Lung microvascular endothelial cell (primary cell): ENCODE data around the gene GGTLC1. TPM values are rescaled to one million over a fixed set of nuclear protein-coding genes. Genes with fewer than 3 reads are reported as not detected.
A peak's percentile ranks its signal among the peaks of the same experiment; 100 is the strongest.
"Not testable (repeated sequence)": the region's sequence is repeated elsewhere in the genome, so short reads cannot be mapped to it uniquely, and the experiment has no call there.

Experiments
- DNase-seq, 2 donors: peaks; one replicate each; pipeline versions ENCODE4 v3.0.0 to v3.0.0-alpha.2; 2010; ENCODE audit warnings: low read depth in 2 of 2
- total RNA-seq: library from RNA; depleted of rRNA; stranded (reverse); fragments of >200 nt; gene quantifications from 2 replicates; pipeline ENCODE4 v1.2.1, GENCODE V29; 2014

The GGTLC1 gene
- total RNA-seq, result not detected in 2 replicates

- no peak for DNase-seq
Observed at GRCh38 chr20:23988561-23988960, at the start of gene GGTLC1. GGTLC1 (minus strand) TSS chr20:23988779; CDS start chr20:23986611, 2,168 bp downstream.

- DNase-seq, result peak; percentile 6 to 50
Observed at GRCh38 chr20:24034820-24035219, 46.2 kb upstream of the GGTLC1 start.

DNA sequence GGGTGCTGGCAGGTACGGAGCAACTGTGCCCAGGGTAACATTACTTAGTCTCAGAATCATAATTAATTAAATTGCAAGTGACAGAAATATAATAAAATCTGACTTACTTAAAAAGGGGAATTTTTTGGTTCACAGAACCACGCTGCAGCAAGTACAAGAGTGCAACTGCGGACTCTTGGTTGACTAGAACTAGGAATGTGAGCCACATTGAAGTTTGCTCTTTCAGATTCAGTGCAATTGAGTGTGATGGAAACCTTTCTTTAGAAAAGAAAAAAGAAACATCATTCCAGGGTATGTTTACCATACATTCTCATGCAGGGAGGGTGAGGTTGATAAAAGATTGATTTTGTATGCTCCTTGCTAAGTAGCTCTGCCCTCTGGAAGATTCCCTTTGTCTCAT, 45.0 kb upstream of the GGTLC1 start:
- DNase-seq, result no peak

GRCh38 chr20:24033151-24033550, 44.6 kb upstream of the GGTLC1 start:
- no peak for DNase-seq

GRCh38 chr20:24032400-24032898, 43.9 kb upstream of the GGTLC1 start:
- no peak for DNase-seq

DNA sequence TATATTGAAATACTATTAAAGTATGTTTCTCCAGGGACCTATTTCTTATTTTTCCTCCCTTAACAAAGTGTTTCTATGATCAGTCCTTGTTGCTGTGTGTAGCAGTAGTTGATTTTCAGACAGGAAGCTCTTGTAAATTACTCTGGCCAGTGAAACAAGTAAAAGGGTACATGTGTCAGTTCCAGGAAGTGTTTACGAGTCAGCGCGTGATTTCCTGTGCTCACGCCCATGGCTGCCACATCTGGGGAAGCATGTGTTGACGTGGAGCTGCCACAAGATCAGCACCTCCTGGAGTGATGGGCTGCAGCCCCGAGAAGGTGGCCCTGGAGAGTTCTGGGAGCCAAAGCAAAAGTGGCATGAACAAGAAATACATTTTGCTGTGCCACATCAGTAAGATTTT, 38.6 kb upstream of the GGTLC1 start:
- DNase-seq, result peak; percentile 96

- DNase-seq, result no peak
Observed at GRCh38 chr20:24022621-24023180, 34.1 kb upstream of the GGTLC1 start.

GRCh38 chr20:24018796-24019195, 30.2 kb upstream of the GGTLC1 start:
- peak in 1 of 2 donors; percentile 8 for DNase-seq

DNA sequence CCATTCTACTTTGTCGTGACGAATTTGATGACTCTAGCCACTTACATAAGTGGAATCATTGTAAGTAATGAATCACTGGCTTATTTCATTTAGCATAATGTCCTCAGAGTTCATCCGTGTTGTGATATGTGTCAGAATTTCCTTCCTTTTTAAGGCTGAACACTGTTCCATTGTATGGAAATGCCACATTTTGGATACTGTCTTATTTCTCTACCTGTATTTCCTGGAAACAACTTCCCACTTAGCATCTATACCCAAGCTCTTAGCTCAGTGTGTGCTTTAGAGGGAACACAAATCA, 28.8 kb upstream of the GGTLC1 start:
- DNase-seq, result peak; percentile 77 to 84

- no peak for DNase-seq
Observed at GRCh38 chr20:24016607-24017457, 28.3 kb upstream of the GGTLC1 start.

- no peak for DNase-seq
Observed at GRCh38 chr20:24013953-24014352, 25.4 kb upstream of the GGTLC1 start.

GRCh38 chr20:24011282-24011681, 22.7 kb upstream of the GGTLC1 start:
- no peak for DNase-seq

DNA sequence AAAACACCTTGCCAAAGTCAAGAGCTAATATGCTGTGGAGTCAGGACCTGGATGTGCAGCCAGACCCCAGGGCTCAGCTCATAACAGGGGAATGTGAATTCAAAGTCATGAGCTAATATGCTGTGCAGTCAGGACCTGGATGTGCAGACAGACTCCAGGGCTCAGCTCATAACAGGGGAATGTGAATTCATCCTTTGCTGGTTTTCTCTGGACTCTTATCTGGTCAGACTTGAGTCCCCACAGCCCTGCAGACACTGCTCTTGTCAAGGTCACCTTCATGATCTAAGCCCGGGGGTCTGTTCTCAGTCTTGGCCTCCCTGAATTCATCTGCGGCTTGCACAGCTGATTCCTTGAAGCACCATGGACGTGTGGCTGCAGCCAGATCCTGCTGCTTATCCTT, 19.2 kb upstream of the GGTLC1 start:
- no peak for DNase-seq

- no peak for DNase-seq
Observed at GRCh38 chr20:24007073-24007595, 18.6 kb upstream of the GGTLC1 start.

DNA sequence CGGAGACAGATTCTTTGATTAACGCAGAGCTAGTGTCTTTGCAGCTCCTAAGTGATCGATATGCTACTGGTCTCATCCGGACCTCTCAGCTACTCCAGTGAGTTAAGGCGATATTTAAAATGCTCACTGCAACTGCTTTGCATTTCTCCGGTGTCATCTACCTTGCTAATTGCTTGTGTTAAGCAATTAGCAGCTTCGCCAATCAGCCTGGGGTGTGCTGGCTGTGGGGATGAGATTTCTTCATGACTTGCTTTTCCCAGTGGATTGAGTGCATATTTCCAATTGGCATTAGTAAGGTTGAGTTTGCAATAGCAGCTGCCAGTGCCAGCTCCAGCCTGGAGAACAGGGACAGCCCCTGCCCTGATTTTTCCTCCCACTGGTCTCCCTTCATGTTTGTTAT, 18.0 kb upstream of the GGTLC1 start:
- no peak for DNase-seq

DNA sequence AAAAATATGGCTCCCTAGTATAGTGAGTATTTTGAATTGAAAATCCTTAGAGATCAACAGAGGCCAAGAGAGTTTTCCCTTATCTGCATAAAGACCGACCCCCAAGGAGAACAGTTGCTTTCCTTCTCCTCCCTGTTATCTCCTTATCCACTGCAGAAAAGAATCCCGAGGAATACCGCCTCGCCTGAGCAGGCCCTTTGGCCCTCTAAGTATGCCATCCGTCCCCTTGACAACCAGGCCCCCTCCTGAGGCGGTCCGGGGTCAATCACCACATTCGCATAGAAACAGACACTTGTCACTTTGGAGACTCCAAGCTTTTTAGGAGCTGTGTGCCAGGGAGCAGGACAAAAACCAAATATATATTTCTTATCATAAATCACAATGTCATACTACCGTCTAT, 15.9 kb upstream of the GGTLC1 start:
- DNase-seq, result no peak

DNA sequence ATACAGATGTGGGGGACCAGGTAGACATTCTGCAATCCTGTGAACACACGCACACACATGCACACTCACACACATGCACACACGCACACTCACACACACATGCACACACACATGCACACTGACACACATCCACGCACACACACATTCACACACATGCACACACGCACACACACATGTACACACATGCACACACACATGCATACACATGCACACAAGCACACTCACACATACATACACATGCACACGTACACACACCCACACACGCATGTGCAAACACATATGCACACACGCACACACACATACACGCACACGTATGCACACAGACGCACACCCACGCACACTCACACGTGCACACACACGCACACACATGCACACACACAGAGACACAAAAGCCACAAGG, 14.3 kb upstream of the GGTLC1 start:
- DNase-seq, result no peak

- no peak for DNase-seq
Observed at GRCh38 chr20:24001712-24002405, 13.3 kb upstream of the GGTLC1 start.

GRCh38 chr20:23998844-23999243, 10.3 kb upstream of the GGTLC1 start:
- DNase-seq, result no peak

DNA sequence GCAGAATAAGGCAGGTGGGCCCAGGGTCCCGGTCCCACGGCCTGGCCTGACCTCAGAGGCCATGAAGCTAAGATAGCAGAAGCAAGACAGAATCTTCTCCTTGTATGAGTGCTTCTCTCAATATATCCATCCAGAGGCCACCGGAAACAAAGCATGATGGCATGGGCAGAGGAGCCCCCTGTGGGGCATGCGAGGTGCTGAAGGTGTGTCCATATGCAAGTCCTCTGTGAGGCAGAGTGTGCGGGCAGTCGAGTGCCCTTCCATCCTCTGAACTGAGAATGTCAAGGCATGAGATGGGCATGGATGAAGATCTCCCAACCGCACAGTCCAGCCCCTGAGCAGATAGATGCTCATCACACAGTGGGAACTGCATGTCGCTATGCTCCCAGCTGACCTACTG, 9.8 kb upstream of the GGTLC1 start:
- no peak for DNase-seq

GRCh38 chr20:23995905-23996666, 7.5 kb upstream of the GGTLC1 start:
- peak; percentile 40 to 68 for DNase-seq

- not testable (repeated sequence) for DNase-seq
Observed at GRCh38 chr20:23995291-23995690, 6.7 kb upstream of the GGTLC1 start.
